D721Med (cell line): ENCODE results near the gene NECTIN1.
A peak's percentile ranks its signal among the peaks of the same experiment; 100 is the strongest.

Experiments used
- DNase-seq: peaks from one replicate; pipeline ENCODE4 v3.0.0; 2011; ENCODE audit warnings: low spot score; ENCODE audit not compliant: insufficient read length
- FAIRE-seq: peaks from 2 replicates; lab custom pipeline; 2011; peaks lifted over from hg19 to GRCh38; lab: Jason Lieb, UNC
- TF ChIP-seq, protein P1 (sequence below): IDR thresholded peaks from 2 replicates; pipeline ENCODE4 v1.5.1; 2012; ENCODE audit warnings: mild to moderate bottlenecking, control low read depth; ENCODE audit not compliant: insufficient read depth; ENCODE audit errors: missing control alignments

NECTIN1 gene

DNA sequence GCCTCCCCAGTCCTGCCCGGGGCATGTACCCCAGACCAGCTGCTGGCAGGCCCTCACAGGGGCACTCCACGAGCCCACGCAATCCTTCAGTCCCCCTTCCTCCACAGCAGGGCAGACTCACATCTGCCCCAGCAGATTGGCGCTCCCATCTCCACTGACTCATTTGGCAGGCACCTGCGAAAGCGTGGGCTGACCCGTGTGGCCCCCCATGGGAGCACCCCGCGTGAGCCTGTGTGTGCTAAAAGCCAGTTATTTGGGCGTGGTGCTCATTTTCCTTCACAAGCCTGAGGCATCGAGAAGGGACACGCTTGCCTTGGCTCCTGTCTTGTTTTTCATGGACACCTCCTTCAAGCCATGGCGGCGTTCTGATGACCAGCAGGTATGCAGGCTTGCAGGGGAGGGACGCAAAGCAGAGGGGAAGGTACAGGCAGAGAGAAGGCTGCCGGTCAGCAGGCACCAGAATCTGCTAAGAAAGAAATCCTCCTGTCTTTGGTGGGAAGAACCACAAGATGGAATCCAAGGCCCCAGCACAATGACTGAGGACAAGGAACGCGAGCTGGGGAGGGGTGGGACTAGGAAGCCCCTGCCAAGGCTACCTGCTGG is 8.6 kb downstream of the NECTIN1 start:
- DNase-seq (no peak), FAIRE-seq (no peak)
- TF ChIP-seq, protein P1, sequence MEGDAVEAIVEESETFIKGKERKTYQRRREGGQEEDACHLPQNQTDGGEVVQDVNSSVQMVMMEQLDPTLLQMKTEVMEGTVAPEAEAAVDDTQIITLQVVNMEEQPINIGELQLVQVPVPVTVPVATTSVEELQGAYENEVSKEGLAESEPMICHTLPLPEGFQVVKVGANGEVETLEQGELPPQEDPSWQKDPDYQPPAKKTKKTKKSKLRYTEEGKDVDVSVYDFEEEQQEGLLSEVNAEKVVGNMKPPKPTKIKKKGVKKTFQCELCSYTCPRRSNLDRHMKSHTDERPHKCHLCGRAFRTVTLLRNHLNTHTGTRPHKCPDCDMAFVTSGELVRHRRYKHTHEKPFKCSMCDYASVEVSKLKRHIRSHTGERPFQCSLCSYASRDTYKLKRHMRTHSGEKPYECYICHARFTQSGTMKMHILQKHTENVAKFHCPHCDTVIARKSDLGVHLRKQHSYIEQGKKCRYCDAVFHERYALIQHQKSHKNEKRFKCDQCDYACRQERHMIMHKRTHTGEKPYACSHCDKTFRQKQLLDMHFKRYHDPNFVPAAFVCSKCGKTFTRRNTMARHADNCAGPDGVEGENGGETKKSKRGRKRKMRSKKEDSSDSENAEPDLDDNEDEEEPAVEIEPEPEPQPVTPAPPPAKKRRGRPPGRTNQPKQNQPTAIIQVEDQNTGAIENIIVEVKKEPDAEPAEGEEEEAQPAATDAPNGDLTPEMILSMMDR, result no peak

DNA sequence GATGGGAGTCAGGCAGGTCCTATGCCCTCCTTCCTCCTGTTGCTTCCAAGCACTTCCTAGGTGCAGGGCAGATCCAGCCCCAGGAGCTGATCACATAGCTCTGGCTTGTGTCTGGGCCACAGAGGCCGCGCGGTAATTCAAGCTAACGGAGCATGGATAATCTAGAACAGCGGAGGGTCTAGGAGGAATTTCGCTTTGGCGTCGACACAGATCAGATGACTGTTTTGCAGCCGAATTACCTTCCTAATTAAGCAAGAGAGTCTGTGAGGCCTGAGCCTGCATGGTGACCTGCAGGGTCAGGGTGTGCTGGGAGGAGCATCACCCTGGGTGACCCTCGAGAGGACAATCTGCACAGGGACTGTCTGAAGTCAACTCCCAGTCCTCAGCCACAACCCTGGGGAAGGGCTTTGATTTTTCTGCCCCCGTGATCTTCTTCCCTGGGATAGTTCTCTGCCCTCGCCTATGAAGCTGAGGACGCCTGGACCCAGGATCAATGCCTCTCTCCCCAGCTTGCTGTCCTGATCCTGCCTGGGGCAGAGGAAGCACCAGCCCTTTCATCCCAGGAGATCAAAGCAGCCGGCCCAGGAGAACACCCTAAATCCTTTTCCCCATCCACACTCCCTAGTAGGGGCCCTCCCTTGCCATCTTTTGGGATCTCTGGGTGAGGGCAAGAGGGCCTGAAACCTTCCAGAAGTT is 11.0 kb downstream of the NECTIN1 start:
- no peak for DNase-seq
- no peak for FAIRE-seq
- TF ChIP-seq, protein P1, result no peak

DNA sequence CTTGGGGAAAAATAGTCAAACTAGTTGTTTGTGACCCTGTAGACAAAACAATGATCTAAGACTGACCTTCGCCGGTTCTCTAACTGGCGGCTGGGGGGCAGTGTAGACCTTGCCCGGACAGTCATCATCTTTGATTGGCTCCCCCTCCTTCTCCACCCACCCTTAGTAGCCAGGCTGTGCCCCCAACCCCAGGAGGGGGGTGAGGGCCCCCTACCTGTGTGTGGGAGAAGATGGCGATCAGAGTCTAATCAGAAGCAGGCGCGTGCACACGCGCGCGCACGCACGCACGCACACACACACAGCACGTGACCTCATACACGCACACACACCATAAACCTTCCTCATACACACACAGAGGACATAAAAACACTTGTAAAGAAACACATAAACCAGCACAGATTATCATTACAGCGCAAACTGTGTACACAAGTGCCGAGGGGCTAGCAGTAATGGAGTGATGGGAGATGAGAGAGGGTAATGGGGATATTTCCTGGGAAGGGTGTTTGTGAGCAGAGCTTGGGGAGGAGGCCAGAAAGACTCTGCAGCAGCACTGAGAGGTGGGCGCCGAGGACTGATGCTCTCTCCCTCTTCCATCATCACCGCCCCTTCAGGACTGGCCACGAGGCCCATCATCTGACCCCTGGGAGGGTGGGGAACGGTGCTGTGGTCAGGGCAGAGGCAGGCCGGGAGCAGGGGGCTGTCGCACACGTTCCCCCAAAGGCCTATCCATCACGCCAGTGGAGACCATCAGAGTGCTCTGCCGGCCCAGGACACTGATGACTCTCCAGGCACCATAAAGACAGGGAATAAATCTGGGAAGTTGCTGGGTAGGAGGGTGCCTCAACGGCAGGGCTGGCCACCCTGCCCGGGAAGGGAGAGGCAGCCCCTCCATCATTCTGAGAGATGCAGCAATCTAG is 12.2 kb downstream of the NECTIN1 start:
- DNase-seq (no peak), FAIRE-seq (no peak)
- TF ChIP-seq, protein P1, result no peak

DNA sequence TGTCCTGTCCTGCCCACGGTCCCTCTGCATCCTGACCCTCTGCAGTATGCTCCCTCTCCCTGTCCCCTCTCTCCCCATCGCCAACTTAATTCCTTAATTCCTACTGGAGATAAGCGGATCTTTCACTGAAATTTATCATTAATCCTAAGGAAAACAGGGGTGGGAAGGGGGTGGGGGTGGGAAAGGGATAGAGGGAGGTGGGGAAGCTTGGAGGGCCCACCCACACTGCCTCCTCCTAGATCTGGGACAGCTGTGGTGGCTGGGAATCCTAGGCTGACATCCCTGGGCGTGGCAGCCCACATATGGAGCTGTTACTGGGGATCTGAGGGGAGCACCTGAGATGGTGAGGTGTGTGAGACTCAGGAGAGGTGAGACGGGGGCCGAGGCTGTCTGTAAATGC is 14.4 kb downstream of the NECTIN1 start:
- FAIRE-seq (no peak), DNase-seq (peak; percentile 85)

DNA sequence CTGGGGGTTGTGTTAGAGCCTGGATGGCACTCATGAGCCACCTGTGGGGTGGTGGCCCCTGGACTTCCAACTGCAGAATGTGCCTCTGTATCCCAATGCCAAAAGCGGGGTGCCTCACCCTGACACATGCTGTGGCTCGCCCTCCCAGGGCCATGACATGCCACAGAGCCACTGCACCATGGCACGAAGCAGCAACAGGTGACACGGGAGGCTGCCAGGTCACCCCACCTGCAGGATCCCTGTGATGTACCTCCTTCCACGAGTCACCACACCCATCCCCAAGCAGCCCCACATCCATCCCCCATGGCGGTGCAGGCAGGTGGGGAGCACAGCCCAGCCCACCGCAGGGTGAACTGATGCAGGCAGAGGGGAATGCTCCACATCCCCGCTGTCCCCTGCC is 14.8 kb downstream of the NECTIN1 start:
- FAIRE-seq (no peak), DNase-seq (no peak)
- TF ChIP-seq, protein P1, result no peak

More for the DNA sequence above, 14.4 kb downstream of the NECTIN1 start:
- TF ChIP-seq, protein P1, result no peak

DNA sequence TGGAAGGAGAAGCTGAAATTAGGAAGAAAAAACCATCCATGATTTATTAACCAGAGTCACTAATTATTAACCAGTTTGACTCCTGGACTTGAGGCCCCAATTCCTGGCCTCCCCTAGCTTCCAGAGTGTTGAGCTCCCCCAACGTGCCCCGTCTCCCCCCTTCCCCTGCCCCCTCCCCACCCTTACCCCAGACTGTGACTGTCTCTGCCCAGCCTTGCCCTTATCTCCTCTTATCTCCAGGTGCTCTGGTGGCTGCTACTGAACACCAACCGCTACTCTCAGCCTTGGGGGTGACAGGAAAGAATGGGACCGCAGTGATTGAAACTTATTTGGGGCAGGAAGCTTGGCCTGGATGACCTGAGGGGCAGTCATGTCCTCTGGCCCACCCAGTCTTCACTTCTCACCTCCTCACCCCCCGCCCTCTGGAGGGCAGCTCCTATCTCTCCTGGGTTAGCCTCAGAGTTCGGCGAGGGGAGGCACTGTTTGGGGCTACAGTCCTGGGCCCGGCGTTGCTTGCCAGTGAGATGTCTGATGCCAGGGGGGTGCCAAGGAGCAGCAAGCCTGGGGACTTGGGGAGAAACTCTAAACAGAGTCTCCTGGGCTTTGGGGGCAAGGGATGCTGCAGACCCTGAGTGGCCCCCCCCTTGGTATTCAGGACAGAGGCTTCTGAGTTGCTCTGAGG is 15.5 kb downstream of the NECTIN1 start:
- DNase-seq, result no peak
- no peak for FAIRE-seq
- TF ChIP-seq, protein P1, result no peak
